D721Med (cell line): ENCODE results near the gene ADGRG3.
"Not testable (repeated sequence)": the region's sequence is repeated elsewhere in the genome, so short reads cannot be mapped to it uniquely, and the experiment has no call there.

ENCODE experiments used
- DNase-seq: peaks from one replicate; pipeline ENCODE4 v3.0.0; 2011; ENCODE audit warnings: low spot score; ENCODE audit not compliant: insufficient read length
- FAIRE-seq: peaks from 2 replicates; lab custom pipeline; 2011; peaks lifted over from hg19 to GRCh38; lab: Jason Lieb, UNC
- CTCF ChIP-seq: IDR thresholded peaks from 2 replicates; pipeline ENCODE4 v1.5.1; 2012; ENCODE audit warnings: mild to moderate bottlenecking, control low read depth; ENCODE audit not compliant: insufficient read depth; ENCODE audit errors: missing control alignments

Gene ADGRG3

GRCh38 chr16:57725151-57725550 lies 57.0 kb downstream of the ADGRG3 start:
- TF ChIP-seq CTCF = no peak
- DNase-seq (no peak), FAIRE-seq (no peak)

GRCh38 chr16:57725554-57725953 lies 57.4 kb downstream of the ADGRG3 start:
- DNase-seq = no peak
- no peak for TF ChIP-seq CTCF
- FAIRE-seq = no peak

- TF ChIP-seq CTCF = no peak
- no peak for FAIRE-seq
- no peak for DNase-seq
Measured at GRCh38 chr16:57725976-57726375, 57.9 kb downstream of the ADGRG3 start.

GRCh38 chr16:57726433-57726947 lies 58.4 kb downstream of the ADGRG3 start:
- no peak for TF ChIP-seq CTCF
- FAIRE-seq (no peak), DNase-seq (no peak)

GRCh38 chr16:57727610-57728009 lies 59.5 kb downstream of the ADGRG3 start:
- TF ChIP-seq CTCF = no peak
- FAIRE-seq = no peak
- DNase-seq = no peak

GRCh38 chr16:57728336-57729181 lies 60.5 kb downstream of the ADGRG3 start:
- DNase-seq (no peak), FAIRE-seq (no peak)
- TF ChIP-seq CTCF = no peak

- no peak for TF ChIP-seq CTCF
- no peak for FAIRE-seq
- DNase-seq = no peak
Measured at GRCh38 chr16:57729182-57729484, 61.0 kb downstream of the ADGRG3 start.

GRCh38 chr16:57729852-57730251 lies 61.7 kb downstream of the ADGRG3 start:
- DNase-seq, FAIRE-seq: not testable (repeated sequence)
